Measurements from ENCODE around the gene MFSD6. TPM values are rescaled to one million over a fixed set of nuclear protein-coding genes. Genes with fewer than 3 reads are reported as not detected.

The MFSD6 gene
- total RNA-seq, 4 donors from 2014 or later: 43.1 to 123 (median 60.5) TPM

DNA sequence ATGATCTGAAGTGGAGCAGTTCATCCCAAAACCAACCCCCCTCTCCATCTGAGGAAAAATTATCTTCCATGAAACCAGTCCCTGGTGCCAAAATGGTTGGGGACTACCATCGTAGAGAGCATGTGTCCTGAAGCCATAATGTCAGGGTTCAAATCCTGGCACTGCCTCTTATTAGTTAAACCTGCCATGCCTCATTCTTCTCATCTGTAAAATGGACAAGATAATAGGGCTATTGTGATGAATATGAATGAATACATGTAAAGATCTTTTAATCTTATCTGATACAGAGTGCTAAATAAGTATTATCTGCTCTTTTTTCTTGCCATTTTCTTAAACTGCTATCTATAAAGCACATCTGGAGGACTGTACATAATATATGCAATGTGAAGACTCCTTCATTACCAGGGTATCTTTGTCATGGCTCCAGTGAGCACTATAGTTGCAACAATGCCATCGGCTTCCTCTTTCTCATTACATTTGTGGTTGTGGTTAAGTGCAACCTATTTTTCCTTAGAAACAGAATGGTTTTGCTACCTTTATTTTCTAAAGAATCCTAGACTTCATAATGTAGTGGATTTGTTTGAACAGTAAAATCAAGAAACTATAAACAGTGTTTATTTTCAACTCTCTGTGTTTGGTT is 27.0 kb downstream of the MFSD6 start:
- TF ChIP-seq, protein P1, sequence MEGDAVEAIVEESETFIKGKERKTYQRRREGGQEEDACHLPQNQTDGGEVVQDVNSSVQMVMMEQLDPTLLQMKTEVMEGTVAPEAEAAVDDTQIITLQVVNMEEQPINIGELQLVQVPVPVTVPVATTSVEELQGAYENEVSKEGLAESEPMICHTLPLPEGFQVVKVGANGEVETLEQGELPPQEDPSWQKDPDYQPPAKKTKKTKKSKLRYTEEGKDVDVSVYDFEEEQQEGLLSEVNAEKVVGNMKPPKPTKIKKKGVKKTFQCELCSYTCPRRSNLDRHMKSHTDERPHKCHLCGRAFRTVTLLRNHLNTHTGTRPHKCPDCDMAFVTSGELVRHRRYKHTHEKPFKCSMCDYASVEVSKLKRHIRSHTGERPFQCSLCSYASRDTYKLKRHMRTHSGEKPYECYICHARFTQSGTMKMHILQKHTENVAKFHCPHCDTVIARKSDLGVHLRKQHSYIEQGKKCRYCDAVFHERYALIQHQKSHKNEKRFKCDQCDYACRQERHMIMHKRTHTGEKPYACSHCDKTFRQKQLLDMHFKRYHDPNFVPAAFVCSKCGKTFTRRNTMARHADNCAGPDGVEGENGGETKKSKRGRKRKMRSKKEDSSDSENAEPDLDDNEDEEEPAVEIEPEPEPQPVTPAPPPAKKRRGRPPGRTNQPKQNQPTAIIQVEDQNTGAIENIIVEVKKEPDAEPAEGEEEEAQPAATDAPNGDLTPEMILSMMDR (IDR thresholded peaks at IDR 0.05): no peak
- DNase-seq (ENCODE audit: low spot score) (no peak), ATAC-seq (ENCODE audit: low FRiP score) (no peak)

DNA sequence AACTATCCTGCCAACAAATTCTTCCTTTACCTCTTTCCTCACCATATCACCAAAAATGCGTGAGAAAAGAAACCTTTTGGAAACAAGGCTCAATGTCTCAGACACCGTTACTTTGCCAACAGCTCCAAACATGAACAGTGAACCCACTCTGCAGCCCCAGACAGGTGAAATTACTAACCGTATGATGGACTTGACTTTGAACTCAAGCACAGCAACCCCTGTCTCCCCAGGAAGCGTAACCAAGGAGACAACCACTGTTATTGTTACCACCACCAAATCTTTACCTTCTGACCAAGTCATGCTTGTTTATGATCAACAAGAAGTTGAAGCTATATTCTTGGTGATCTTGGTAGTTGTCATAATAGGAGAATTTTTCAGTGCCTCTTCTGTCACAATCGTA is 28.4 kb downstream of the MFSD6 start:
- TF ChIP-seq, protein P1 (IDR thresholded peaks at IDR 0.05): no peak
- DNase-seq (ENCODE audit: low spot score): no peak
- ATAC-seq (ENCODE audit: low FRiP score): no peak

DNA sequence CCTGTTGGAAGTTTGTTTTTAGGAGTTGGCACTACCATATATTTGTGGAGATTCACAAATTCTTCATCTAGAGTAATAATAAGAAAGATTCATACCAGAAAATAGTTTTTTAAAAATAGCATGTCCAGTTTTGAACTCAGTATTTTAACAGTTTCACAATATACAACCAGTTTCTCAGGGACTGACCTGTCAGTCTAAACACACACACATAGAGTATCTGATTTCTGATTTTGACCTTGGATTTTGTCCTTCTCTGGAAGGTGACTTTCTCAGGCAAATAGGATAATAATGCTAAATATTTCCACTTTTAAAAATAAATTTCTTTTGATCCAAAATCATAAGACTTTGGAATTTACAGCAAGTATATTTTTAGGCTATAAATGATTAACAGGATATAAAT is 32.0 kb downstream of the MFSD6 start:
- no peak for ATAC-seq (ENCODE audit: low FRiP score)
- DNase-seq (ENCODE audit: low spot score): no peak
- TF ChIP-seq, protein P1 (IDR thresholded peaks at IDR 0.05): no peak

DNA sequence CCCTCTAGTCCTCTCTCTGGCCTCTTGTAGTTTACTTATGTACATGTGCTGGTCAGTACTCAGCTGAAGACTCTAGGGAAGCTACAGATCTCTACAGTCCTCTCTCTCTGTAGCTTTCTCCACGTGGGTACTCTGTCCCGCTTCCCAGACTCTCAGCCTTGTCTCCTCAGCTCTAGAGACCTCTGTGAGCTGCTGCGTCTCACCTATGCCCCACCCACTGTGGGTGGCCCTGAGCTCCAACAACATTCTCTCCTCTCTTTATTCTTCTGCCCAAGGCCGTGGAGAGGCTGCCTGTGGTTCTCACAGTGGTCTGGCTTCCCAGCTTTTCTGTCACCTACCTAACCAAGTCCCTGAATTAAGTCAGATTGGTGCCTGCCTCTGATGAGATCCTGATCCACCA is 33.4 kb downstream of the MFSD6 start:
- TF ChIP-seq, protein P1 (IDR thresholded peaks at IDR 0.05): no peak
- DNase-seq (ENCODE audit: low spot score): no peak
- peak; percentile 12 for ATAC-seq (ENCODE audit: low FRiP score)

DNA sequence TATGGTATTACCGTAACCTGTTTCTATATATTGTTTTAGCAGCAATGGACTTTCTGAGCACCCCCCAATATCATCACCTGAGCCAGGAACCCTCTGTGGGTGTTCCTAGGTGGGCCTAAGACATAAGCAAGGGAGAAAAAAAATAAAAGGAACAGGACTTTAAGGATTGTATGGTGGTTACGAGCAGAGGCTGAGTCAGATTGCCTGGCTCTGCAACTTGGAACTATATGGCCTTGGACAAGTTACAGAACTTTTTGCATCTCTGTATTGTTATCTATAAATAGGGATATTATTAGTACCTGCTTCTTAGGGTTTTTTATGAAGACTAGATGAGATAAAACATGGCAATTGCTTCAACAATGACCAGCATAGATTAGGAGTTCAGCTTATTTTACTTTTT is 34.9 kb downstream of the MFSD6 start:
- TF ChIP-seq, protein P1 (IDR thresholded peaks at IDR 0.05): no peak
- DNase-seq (ENCODE audit: low spot score): no peak
- no peak for ATAC-seq (ENCODE audit: low FRiP score)

DNA sequence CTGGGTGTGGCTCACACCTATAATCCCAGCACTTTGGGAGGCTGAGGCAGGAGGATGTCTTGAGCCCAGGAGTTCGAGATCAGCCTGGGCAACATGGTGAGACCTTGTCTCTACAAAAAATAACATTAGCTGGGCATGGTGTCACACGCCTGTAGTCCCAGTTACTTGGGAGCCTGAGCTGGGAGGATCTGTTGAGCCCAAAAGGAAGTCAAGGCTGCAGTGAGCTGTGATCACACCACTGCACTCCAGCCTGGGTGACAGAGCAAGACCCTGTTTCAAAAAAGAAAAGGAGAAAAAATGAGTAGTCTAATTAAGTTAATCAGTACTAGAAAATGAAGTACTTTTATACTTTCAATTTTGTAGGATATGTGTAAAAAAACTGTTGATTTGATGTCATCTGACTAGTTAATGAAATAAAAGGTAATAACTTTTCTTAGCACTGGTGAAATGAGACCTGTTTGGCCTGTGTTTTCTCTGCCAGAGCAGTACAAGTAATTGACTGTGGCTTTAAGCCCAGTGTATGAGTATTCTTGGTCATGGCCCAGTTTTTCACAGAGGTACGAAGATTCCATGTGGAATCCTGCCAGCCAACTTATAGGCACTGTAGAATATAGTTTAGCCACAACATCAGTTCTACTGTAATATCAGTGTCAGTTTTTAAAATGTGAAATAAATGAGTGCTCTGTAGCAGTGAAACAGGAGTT is 35.8 kb downstream of the MFSD6 start:
- TF ChIP-seq, protein P1 (IDR thresholded peaks at IDR 0.05): no peak
- no peak for DNase-seq (ENCODE audit: low spot score)
- no peak for ATAC-seq (ENCODE audit: low FRiP score)

DNA sequence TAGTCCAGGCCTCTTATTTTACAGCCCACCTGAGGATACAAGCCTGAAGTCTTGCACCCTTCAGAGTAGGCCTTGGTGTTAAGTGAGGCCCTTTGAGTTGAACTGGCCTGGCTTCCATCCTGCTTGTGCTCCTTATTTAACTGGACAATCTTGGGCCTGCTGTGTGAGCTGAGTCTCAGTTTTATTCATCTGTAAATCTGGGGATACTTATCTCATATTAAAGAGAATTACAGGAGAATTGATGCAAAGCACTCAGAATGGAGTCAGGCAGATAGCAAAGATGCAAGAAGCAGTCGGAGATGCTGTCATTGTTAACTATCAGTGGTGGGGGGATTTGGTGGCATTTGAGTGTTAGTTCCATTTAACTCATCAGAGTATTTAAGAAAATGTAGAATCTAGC is 36.8 kb downstream of the MFSD6 start:
- no peak for ATAC-seq (ENCODE audit: low FRiP score)
- DNase-seq (ENCODE audit: low spot score): no peak

More for the DNA sequence above, 36.8 kb downstream of the MFSD6 start:
- TF ChIP-seq, protein P1 (IDR thresholded peaks at IDR 0.05): no peak

Data from omental fat pad (tissue), 4 donors.